Activated naive CD8-positive, alpha-beta T cell treated with anti-CD3 and anti-CD28 coated beads, Interleukin-2, amount 50 U/mL, for 16 hours (primary cell): ENCODE measurements around the gene AMH.
"Not testable (repeated sequence)": the region's sequence is repeated elsewhere in the genome, so short reads cannot be mapped to it uniquely, and the experiment has no call there.

ENCODE experiments used
- DNase-seq: peaks from one replicate; pipeline ENCODE4 v3.0.0-alpha.2; 2020; ENCODE audit warnings: low read depth, low spot score

Gene AMH

GRCh38 chr19:2269244-2270156, 20.4 kb downstream of the AMH start:
- peak; percentile 97 for DNase-seq

GRCh38 chr19:2270157-2270422, 21.0 kb downstream of the AMH start:
- no peak for DNase-seq

- peak; percentile 38 for DNase-seq
Observed at GRCh38 chr19:2270423-2271233, 21.5 kb downstream of the AMH start.

- DNase-seq: no peak
Observed at GRCh38 chr19:2271234-2272103, 22.3 kb downstream of the AMH start.

- DNase-seq: peak; percentile 53
Observed at GRCh38 chr19:2273356-2274184, 24.4 kb downstream of the AMH start.

- no peak for DNase-seq
Observed at GRCh38 chr19:2274185-2274711, 25.1 kb downstream of the AMH start.

GRCh38 chr19:2274931-2275535, 25.9 kb downstream of the AMH start:
- no peak for DNase-seq

GRCh38 chr19:2275588-2276428, 26.7 kb downstream of the AMH start:
- DNase-seq: no peak

- DNase-seq: no peak
Observed at GRCh38 chr19:2276429-2276986, 27.4 kb downstream of the AMH start.

- no peak for DNase-seq
Observed at GRCh38 chr19:2277138-2277537, 28.0 kb downstream of the AMH start.

- no peak for DNase-seq
Observed at GRCh38 chr19:2278459-2279158, 29.5 kb downstream of the AMH start.

- DNase-seq: no peak
Observed at GRCh38 chr19:2280633-2281264, 31.6 kb downstream of the AMH start.

GRCh38 chr19:2281265-2282061, 32.3 kb downstream of the AMH start:
- not testable (repeated sequence) for DNase-seq

- no peak for DNase-seq
Observed at GRCh38 chr19:2282062-2282861, 33.1 kb downstream of the AMH start, which contains the start of gene PEAK3. Gene PEAK3 (minus strand): TSS chr19:2282175. CDS start chr19:2280931, 1,244 bp downstream.

GRCh38 chr19:2282862-2283237, 33.7 kb downstream of the AMH start:
- no peak for DNase-seq

- no peak for DNase-seq
Observed at GRCh38 chr19:2283835-2284507, 34.8 kb downstream of the AMH start.
